Transverse colon (tissue), 4 donors: ENCODE measurements around the gene GRIP2. TPM values are rescaled to one million over a fixed set of nuclear protein-coding genes. Genes with fewer than 3 reads are reported as not detected.
"Not testable (repeated sequence)": the region's sequence is repeated elsewhere in the genome, so short reads cannot be mapped to it uniquely, and the experiment has no call there.

ENCODE experiments used
- DNase-seq: peaks from one replicate; pipeline ENCODE4 v3.0.0-alpha.2; 2019
- H3K27ac ChIP-seq, 4 donors: fragments of 200-600 bp; sonication (generic); 2 replicates each; pipeline ENCODE4 v1.5.1; 2016 to 2018; ENCODE audit warnings: inconsistent platforms in 4 of 4
- H3K27me3 ChIP-seq: fragments of 200-600 bp; sonication (generic); 2 replicates; pipeline ENCODE4 v1.5.1; 2017; ENCODE audit warnings: inconsistent platforms
- H3K36me3 ChIP-seq, 4 donors: fragments of 200-600 bp; sonication (generic); 2 replicates each; pipeline ENCODE4 v1.5.1; 2017 to 2019; ENCODE audit warnings: inconsistent platforms in 4 of 4
- H3K4me1 ChIP-seq, 4 donors: fragments of 200-600 bp; sonication (generic); 2 replicates each; pipeline ENCODE4 v1.5.1; 2017 to 2020; ENCODE audit warnings: inconsistent platforms in 4 of 4
- H3K4me3 ChIP-seq, 4 donors: fragments of 200-600 bp; sonication (generic); 1 replicate in 1 of 4; 2 replicates in 3 of 4; pipeline versions ENCODE4 v1.5.1 to v1.6.1; 2017 to 2019; ENCODE audit warnings: inconsistent platforms in 4 of 4
- H3K9me3 ChIP-seq, 2 donors: fragments of 200-600 bp; sonication (generic); 2 replicates each; pipeline ENCODE4 v1.5.1; 2017 to 2019; ENCODE audit warnings: inconsistent platforms in 2 of 2
- CTCF ChIP-seq, 5 experiments: fragments of 200-600 bp in 3 of 5; fragments of 450-650 bp in 2 of 5; sonication (generic) in 3 of 5; IDR thresholded peaks; 1 replicate in 2 of 5; 2 replicates in 3 of 5; pipeline ENCODE4 v1.5.1; 2016 to 2017; ENCODE audit warnings: antibody characterized with exemption in 5 of 5, inconsistent platforms in 3 of 5, mild to moderate bottlenecking in 2 of 5, moderate library complexity in 1 of 5
- EP300 ChIP-seq: sonication (generic); formaldehyde crosslinking; IDR thresholded peaks from one replicate; pipeline ENCODE4 v1.6.1; 2017; ENCODE audit warnings: antibody characterized with exemption, low read depth
- POLR2A ChIP-seq: fragments of 450-650 bp; IDR thresholded peaks from one replicate; pipeline ENCODE4 v1.6.1; 2016; ENCODE audit warnings: antibody characterized with exemption, mild to moderate bottlenecking, moderate library complexity
- POLR2AphosphoS5 ChIP-seq, 3 donors: sonication (generic); formaldehyde crosslinking; IDR thresholded peaks; one replicate each; pipeline ENCODE4 v1.6.1; 2016; ENCODE audit warnings: antibody characterized with exemption in 3 of 3
- WGBS, 2 donors: methylation state at CpG; one replicate each; pipeline ENCODE4 v1.1.5; 2018; ENCODE audit warnings: low coverage in 1 of 2; 5-methylcytosine and 5-hydroxymethylcytosine counted together
- in situ Hi-C, 4 donors: fragments of 200-750 bp; cut with MboI; loops; one replicate each; pipeline versions ENCODE4 v1.15.0 to v1.15.1; 2017; ENCODE audit warnings: low sequenced_read_pairs in 3 of 4, low pct_ligation_motif_present in 1 of 4, low pct_unique_long_range_greater_than_20kb in 1 of 4
- intact Hi-C: fragments of 100-400 bp; cut with DNase I; formaldehyde crosslinking; loops from one replicate; pipeline ENCODE4 v1.15.1; 2023; ENCODE audit warnings: low total_unique reads
- total RNA-seq, 4 donors: library from RNA; depleted of rRNA; stranded (reverse); fragments of >200 nt; gene quantifications; one replicate each; pipeline ENCODE4 v1.1.0, GENCODE V29; 2016

GRIP2 gene
- total RNA-seq, 4 donors from 2014 or later, result 0.27 to 0.40 TPM; not detected in 2

GRCh38 chr3:14516738-14517345, 23.3 kb downstream of the GRIP2 start:
- no peaks in the 10 kb centered on the region for H3K36me3 ChIP-seq
- H3K4me3 ChIP-seq, result no peak overlapping the region
- H3K27ac ChIP-seq, result no peak overlapping the region
- H3K9me3 ChIP-seq, result no peaks in the 10 kb centered on the region
- intact Hi-C loops (loop anchor here (10.0 kb wide), 1 partner anchor 398 kb away; no protein-coding TSS in a partner anchor), in situ Hi-C loops (loop anchor here in 2 of 4 donors (25.0 kb wide), 2 partner anchors 95 to 395 kb away; no protein-coding TSS in a partner anchor)
- WGBS, 2 donors, result 66 to 79% methylated on average over 7 to 13 of the region's 13 CpGs
- H3K4me1 ChIP-seq, result no peaks in the 10 kb centered on the region
- no peak for DNase-seq
- H3K27me3 ChIP-seq, result no peaks in the 10 kb centered on the region
- TF ChIP-seq EP300 (no peak), POLR2AphosphoS5 (IDR thresholded peaks at IDR 0.05) (no peak), POLR2A (no peak), CTCF (IDR thresholded peaks at IDR 0.05) (no peak)

GRCh38 chr3:14515526-14515925, 24.6 kb downstream of the GRIP2 start:
- in situ Hi-C loops (loop anchor here in 2 of 4 donors (25.0 kb wide), 2 partner anchors 97 to 397 kb away; no protein-coding TSS in a partner anchor), intact Hi-C loops (loop anchor here (10.0 kb wide), 1 partner anchor 399 kb away; no protein-coding TSS in a partner anchor)
- DNase-seq, H3K4me1 ChIP-seq, H3K9me3 ChIP-seq, H3K4me3 ChIP-seq, H3K27me3 ChIP-seq, H3K36me3 ChIP-seq, H3K27ac ChIP-seq: not testable (repeated sequence)
- 93 to 94% methylated on average over 8 to 11 of the region's 11 CpGs for WGBS, 2 donors

- in situ Hi-C loops (loop anchor here in 2 of 4 donors (25.0 kb wide), 2 partner anchors 98 to 398 kb away; no protein-coding TSS in a partner anchor), intact Hi-C loops (loop anchor here (10.0 kb wide), 1 partner anchor 400 kb away; no protein-coding TSS in a partner anchor)
- Histone ChIP-seq H3K27me3 (no peaks in the 10 kb centered on the region), H3K36me3 (no peaks in the 10 kb centered on the region), H3K9me3 (no peaks in the 10 kb centered on the region), H3K27ac (no peak overlapping the region), H3K4me3 (no peak overlapping the region), H3K4me1 (no peaks in the 10 kb centered on the region)
- WGBS, 2 donors, result 84 to 86% methylated on average over 10 to 11 of the region's 17 CpGs
- no peak for DNase-seq
- no peak for TF ChIP-seq CTCF (IDR thresholded peaks at IDR 0.05)
Observed at GRCh38 chr3:14514323-14514720, 25.8 kb downstream of the GRIP2 start.

- Histone ChIP-seq H3K27ac (no peak overlapping the region), H3K4me1 (no peaks in the 10 kb centered on the region), H3K9me3 (no peaks in the 10 kb centered on the region), H3K36me3 (no peaks in the 10 kb centered on the region), H3K27me3 (no peaks in the 10 kb centered on the region), H3K4me3 (no peak overlapping the region)
- TF ChIP-seq EP300, result no peak
- no peak for TF ChIP-seq POLR2AphosphoS5 (IDR thresholded peaks at IDR 0.05)
- TF ChIP-seq POLR2A, result no peak
- no peak for TF ChIP-seq CTCF (IDR thresholded peaks at IDR 0.05)
- intact Hi-C loops, result loop anchor here (10.0 kb wide), 1 partner anchor 401 kb away; no protein-coding TSS in a partner anchor
- in situ Hi-C loops, result loop anchor here in 2 of 4 donors (25.0 kb wide), 2 partner anchors 99 to 399 kb away; no protein-coding TSS in a partner anchor
- DNase-seq, result no peak
- WGBS, 2 donors, result 60 to 73% methylated on average over 1 to 18 of the region's 18 CpGs
Observed at GRCh38 chr3:14513566-14514322, 26.4 kb downstream of the GRIP2 start.
